GM23338 (cell line): ENCODE measurements around the gene NDUFA7. TPM values are rescaled to one million over a fixed set of nuclear protein-coding genes. Genes with fewer than 3 reads are reported as not detected.

Experiments used
- ATAC-seq: fragments of 200-7000 bp; cut with Tn5 transposase; 3 replicates; pipeline ENCODE4 v1.9.1; 2020
- DNase-seq: peaks from one replicate; pipeline ENCODE4 v3.0.0-alpha.2; 2015; ENCODE audit warnings: low spot score
- H2AFZ ChIP-seq: fragments of 200-600 bp; sonication (generic); 2 replicates; pipeline ENCODE4 v1.8.0; 2016; ENCODE audit warnings: antibody characterized with exemption, mild to moderate bottlenecking, moderate library complexity
- H3F3A ChIP-seq: fragments of 200-600 bp; sonication (generic); replicated peaks from 2 replicates; pipeline ENCODE4 v1.8.0; 2017; ENCODE audit warnings: antibody characterized with exemption, mixed run types, low read depth
- H3K27ac ChIP-seq: fragments of 200-600 bp; sonication (generic); 2 replicates; pipeline ENCODE4 v1.6.1; 2016; ENCODE audit warnings: low read depth
- H3K27me3 ChIP-seq: fragments of 200-600 bp; sonication (generic); 2 replicates; pipeline ENCODE4 v1.8.0; 2016; ENCODE audit warnings: mild to moderate bottlenecking, mixed run types, moderate library complexity; ENCODE audit not compliant: insufficient read depth
- H3K36me3 ChIP-seq: fragments of 200-600 bp; sonication (generic); 2 replicates; pipeline ENCODE4 v1.8.0; 2016; ENCODE audit warnings: mild to moderate bottlenecking; ENCODE audit not compliant: insufficient read depth
- H3K4me1 ChIP-seq: fragments of 200-600 bp; sonication (generic); 2 replicates; pipeline ENCODE4 v1.8.0; 2016; ENCODE audit warnings: mild to moderate bottlenecking, moderate library complexity; ENCODE audit not compliant: insufficient read depth
- H3K4me2 ChIP-seq: fragments of 200-600 bp; sonication (generic); 2 replicates; pipeline ENCODE4 v1.7.1; 2017; ENCODE audit warnings: mixed run types
- H3K4me3 ChIP-seq: fragments of 200-600 bp; sonication (generic); 2 replicates; pipeline ENCODE4 v1.6.1; 2016; ENCODE audit warnings: mixed run types
- H3K79me2 ChIP-seq: fragments of 200-600 bp; sonication (generic); replicated peaks from 2 replicates; pipeline ENCODE4 v1.8.0; 2017; ENCODE audit warnings: mild to moderate bottlenecking; ENCODE audit not compliant: insufficient read depth
- H3K9me2 ChIP-seq: fragments of 200-600 bp; sonication (generic); 2 replicates; pipeline ENCODE4 v1.8.0; 2017; ENCODE audit not compliant: insufficient read depth
- H4K20me1 ChIP-seq: fragments of 200-600 bp; sonication (generic); replicated peaks from 2 replicates; pipeline ENCODE4 v1.8.0; 2017; ENCODE audit warnings: mild to moderate bottlenecking; ENCODE audit not compliant: insufficient read depth
- H3K27ac Mint-ChIP-seq: 2 replicates; pipeline ENCODE4 v1.8.0; 2020; ENCODE audit warnings: inconsistent platforms, mild to moderate bottlenecking, moderate library complexity, mixed read lengths
- H3K27me3 Mint-ChIP-seq: 3 replicates; pipeline ENCODE4 v1.8.0; 2022; ENCODE audit warnings: low read depth, mild to moderate bottlenecking, moderate library complexity, mixed read lengths, inconsistent platforms; ENCODE audit not compliant: insufficient read depth, poor library complexity
- H3K36me3 Mint-ChIP-seq: 3 replicates; pipeline ENCODE4 v1.8.0; 2021; ENCODE audit warnings: low read depth, mild to moderate bottlenecking, inconsistent platforms, moderate library complexity, mixed read lengths
- H3K4me1 Mint-ChIP-seq: 3 replicates; pipeline ENCODE4 v1.8.0; 2020; ENCODE audit warnings: mild to moderate bottlenecking, inconsistent platforms, mixed read lengths
- H3K4me3 Mint-ChIP-seq: 3 replicates; pipeline ENCODE4 v1.8.0; 2021; ENCODE audit warnings: moderate library complexity, mild to moderate bottlenecking, inconsistent platforms, mixed read lengths
- H3K9me3 Mint-ChIP-seq: 3 replicates; pipeline ENCODE4 v1.8.0; 2020; ENCODE audit warnings: moderate library complexity, mild to moderate bottlenecking, inconsistent platforms, mixed read lengths
- EZH2 ChIP-seq: fragments of 200-600 bp; sonication (generic); IDR thresholded peaks from one replicate; pipeline ENCODE4 v1.8.0; 2017; ENCODE audit warnings: antibody characterized with exemption, mild to moderate bottlenecking, low read depth; ENCODE audit not compliant: unreplicated experiment
- NANOG ChIP-seq: IDR thresholded peaks from 2 replicates; pipeline ENCODE4 v1.6.1; 2016; ENCODE audit warnings: antibody characterized with exemption, borderline replicate concordance
- POLR2AphosphoS5 ChIP-seq: IDR thresholded peaks from 2 replicates; pipeline ENCODE4 v1.6.1; 2016; ENCODE audit warnings: antibody characterized with exemption, low read depth
- ZNF114 ChIP-seq: fragments of 250-450 bp; sonication (Bioruptor Pico); IDR thresholded peaks from 2 replicates; pipeline ENCODE4 v1.5.0; 2020; ENCODE audit warnings: mild to moderate bottlenecking, moderate library complexity
- polyA plus RNA-seq: library from polyadenylated mRNA; unstranded; fragments of >200 nt; fragmentation: Nextera tagmentation; extraction: Ambion mirVana; gene quantifications from 2 replicates; pipeline ENCODE4 v1.2.1, GENCODE V29; 2016
- total RNA-seq: library from RNA; depleted of rRNA; stranded (reverse); fragments of >200 nt; shearing (Covaris generic); gene quantifications from 2 replicates; pipeline ENCODE4 v1.2.3, GENCODE V29; 2014
- TF ChIP-seq, protein P1 (sequence below): IDR thresholded peaks from one replicate; pipeline ENCODE4 v1.6.1; 2018; ENCODE audit warnings: antibody characterized with exemption; ENCODE audit not compliant: unreplicated experiment

The NDUFA7 gene
- total and polyA plus RNA-seq, 2 experiments from 2014 or later, result 35.1 to 344 TPM

DNA sequence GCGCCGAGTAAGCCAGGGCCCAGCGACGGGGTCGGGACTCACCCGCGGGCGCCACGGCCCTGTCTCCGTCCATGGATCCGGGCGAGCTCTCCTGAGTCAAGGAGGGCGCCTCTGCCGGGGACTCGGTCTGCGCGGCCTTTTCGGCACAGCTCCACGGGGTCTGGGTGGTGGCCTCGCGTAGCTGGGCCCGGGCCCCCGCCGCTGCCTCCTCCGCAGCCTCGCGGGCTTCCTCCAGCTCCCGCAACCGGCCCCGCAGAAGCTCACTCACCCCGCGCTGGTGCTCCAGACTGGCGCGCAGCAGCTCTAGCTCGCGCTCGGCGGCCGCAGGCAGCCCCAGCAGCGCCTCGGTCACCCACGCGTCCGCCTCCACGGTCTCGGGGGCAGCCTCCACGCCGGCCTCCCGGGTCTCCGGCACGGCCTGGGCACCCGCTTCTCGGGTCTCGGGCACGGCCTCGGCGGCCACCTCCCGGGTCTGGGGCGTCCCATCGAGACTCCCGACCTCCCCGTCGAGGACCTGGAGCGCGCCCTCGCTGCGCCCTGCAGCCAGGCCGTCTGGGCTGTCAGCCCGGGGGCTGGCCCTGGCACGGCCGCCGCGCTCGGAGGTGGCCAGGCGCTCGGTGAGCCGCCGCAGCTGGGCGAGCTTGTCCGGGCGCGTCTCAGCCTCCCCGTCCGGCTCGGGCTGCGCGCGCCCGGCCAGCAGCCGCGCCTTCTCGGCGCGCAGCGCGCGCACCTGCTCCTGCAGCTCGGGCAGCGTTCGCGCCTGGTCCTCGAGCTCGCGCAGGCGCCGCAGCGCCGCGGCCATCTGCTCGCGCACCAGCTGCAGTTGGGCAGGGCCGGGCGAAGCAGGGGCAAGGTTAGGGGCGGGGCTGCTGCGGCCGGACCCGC lies 13.5 kb upstream of the NDUFA7 start:
- ATAC-seq, result peak; percentile 51

DNA sequence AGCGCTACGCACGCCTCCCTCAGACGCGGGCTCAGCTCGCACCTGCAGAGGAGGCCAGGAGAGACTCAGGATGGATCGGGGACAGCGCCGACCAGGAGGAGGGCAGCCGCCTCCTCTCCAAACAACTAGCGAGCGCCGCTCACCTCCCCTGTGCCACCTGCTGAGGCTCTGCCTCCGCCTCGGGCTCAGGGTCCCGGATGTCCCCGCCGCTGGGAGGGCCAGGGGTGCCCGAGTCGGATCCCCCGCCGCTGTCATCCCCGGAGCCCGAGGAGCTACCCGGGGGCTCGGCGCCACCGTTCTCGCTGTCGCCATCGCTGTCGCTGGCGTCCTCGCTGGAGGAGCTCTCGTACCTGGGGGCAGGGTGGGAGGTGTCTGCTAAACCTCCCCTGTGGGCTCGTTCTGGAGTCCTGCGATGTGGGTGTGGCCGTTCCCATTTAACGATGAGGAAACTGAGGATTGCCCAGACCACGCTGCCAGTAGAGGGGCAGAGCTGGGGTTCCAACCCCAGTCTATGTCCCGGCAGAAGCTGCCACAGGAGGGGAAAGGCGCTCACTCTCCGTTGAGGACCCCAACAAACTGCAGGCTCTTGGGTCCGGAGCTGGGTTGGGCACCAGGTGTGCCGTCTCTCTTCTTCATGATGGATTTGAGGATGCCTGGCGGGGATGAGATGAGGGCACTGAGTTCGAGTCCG lies 12.7 kb upstream of the NDUFA7 start:
- no peaks in the 10 kb centered on the region for H3K79me2 ChIP-seq
- ATAC-seq, result peak; percentile 55
- H4K20me1 ChIP-seq, result no peaks in the 10 kb centered on the region
- TF ChIP-seq, protein P1, sequence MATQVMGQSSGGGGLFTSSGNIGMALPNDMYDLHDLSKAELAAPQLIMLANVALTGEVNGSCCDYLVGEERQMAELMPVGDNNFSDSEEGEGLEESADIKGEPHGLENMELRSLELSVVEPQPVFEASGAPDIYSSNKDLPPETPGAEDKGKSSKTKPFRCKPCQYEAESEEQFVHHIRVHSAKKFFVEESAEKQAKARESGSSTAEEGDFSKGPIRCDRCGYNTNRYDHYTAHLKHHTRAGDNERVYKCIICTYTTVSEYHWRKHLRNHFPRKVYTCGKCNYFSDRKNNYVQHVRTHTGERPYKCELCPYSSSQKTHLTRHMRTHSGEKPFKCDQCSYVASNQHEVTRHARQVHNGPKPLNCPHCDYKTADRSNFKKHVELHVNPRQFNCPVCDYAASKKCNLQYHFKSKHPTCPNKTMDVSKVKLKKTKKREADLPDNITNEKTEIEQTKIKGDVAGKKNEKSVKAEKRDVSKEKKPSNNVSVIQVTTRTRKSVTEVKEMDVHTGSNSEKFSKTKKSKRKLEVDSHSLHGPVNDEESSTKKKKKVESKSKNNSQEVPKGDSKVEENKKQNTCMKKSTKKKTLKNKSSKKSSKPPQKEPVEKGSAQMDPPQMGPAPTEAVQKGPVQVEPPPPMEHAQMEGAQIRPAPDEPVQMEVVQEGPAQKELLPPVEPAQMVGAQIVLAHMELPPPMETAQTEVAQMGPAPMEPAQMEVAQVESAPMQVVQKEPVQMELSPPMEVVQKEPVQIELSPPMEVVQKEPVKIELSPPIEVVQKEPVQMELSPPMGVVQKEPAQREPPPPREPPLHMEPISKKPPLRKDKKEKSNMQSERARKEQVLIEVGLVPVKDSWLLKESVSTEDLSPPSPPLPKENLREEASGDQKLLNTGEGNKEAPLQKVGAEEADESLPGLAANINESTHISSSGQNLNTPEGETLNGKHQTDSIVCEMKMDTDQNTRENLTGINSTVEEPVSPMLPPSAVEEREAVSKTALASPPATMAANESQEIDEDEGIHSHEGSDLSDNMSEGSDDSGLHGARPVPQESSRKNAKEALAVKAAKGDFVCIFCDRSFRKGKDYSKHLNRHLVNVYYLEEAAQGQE, result no peak
- TF ChIP-seq EZH2, result peak; percentile 50
- TF ChIP-seq ZNF114 (CRISPR knock-in tag), result no peak
- Mint-ChIP-seq H3K4me1 (peaks cover 10% of the 10 kb centered on the region), H3K27me3 (peaks cover 54% of the 10 kb centered on the region), H3K4me3 (peak overlapping the region; percentile 73), H3K36me3 (no peaks in the 10 kb centered on the region), H3K9me3 (no peaks in the 10 kb centered on the region), H3K27ac (no peak overlapping the region)
- no peaks in the 10 kb centered on the region for H3K36me3 ChIP-seq
- H2AFZ ChIP-seq, result peak overlapping the region; percentile 59
- peak overlapping the region; percentile 91 for H3K4me2 ChIP-seq
- H3K9me2 ChIP-seq, result no peaks in the 10 kb centered on the region
- no peak overlapping the region for H3K27ac ChIP-seq
- peaks cover 10% of the 10 kb centered on the region for H3F3A ChIP-seq
- DNase-seq, result peak; percentile 75
- peaks cover 47% of the 10 kb centered on the region for H3K27me3 ChIP-seq
- peaks cover 12% of the 10 kb centered on the region for H3K4me1 ChIP-seq
- peak overlapping the region; percentile 68 for H3K4me3 ChIP-seq

More for the DNA sequence above, 13.5 kb upstream of the NDUFA7 start:
- H3K27ac ChIP-seq, result no peak overlapping the region
- Mint-ChIP-seq H3K27ac (no peak overlapping the region), H3K4me3 (peak overlapping the region; percentile 73), H3K9me3 (no peaks in the 10 kb centered on the region), H3K36me3 (no peaks in the 10 kb centered on the region), H3K4me1 (peaks cover 12% of the 10 kb centered on the region), H3K27me3 (peaks cover 51% of the 10 kb centered on the region)
- H4K20me1 ChIP-seq, result no peaks in the 10 kb centered on the region
- peaks cover 47% of the 10 kb centered on the region for H3K27me3 ChIP-seq
- H3F3A ChIP-seq, result peaks cover 10% of the 10 kb centered on the region
- H3K79me2 ChIP-seq, result no peaks in the 10 kb centered on the region
- peaks cover 12% of the 10 kb centered on the region for H3K4me1 ChIP-seq
- no peaks in the 10 kb centered on the region for H3K36me3 ChIP-seq
- H2AFZ ChIP-seq, result peak overlapping the region; percentile 43; the same call in 1 of the 2 replicates
- H3K4me2 ChIP-seq, result peak overlapping the region; percentile 91
- DNase-seq, result peak; percentile 88
- TF ChIP-seq ZNF114 (CRISPR knock-in tag), result no peak
- TF ChIP-seq EZH2, result peak; percentile 2
- peak; percentile 36 for TF ChIP-seq POLR2AphosphoS5
- TF ChIP-seq NANOG, result no peak
- H3K9me2 ChIP-seq, result no peaks in the 10 kb centered on the region
- peak overlapping the region; percentile 68 for H3K4me3 ChIP-seq
